Measurements from ENCODE around the gene FAM131B.

The FAM131B gene

GRCh38 chr7:143352531-143353002 is 9.9 kb downstream of the FAM131B start:
- Histone ChIP-seq H3K4me1 (ENCODE audit: insufficient read depth, insufficient read length) (peaks cover 10% of the 10 kb centered on the region), H3K9ac (ENCODE audit: insufficient read length, low read depth) (no peak overlapping the region), H3K4me3 (ENCODE audit: insufficient read length, low read depth) (no peak overlapping the region), H3K9me3 (ENCODE audit: insufficient read depth, low read length) (no peaks in the 10 kb centered on the region), H3K36me3 (ENCODE audit: insufficient read depth, insufficient read length, low read length) (peaks cover 12% of the 10 kb centered on the region), H3K27me3 (ENCODE audit: insufficient read depth, insufficient read length) (no peaks in the 10 kb centered on the region)
- TF ChIP-seq SUZ12 (IDR thresholded peaks at IDR 0.05; ENCODE audit: extremely low read depth, insufficient read depth, insufficient read length) (no peak), YY1 (IDR thresholded peaks at IDR 0.05; ENCODE audit: insufficient read depth, insufficient read length) (no peak), ZNF274 (IDR thresholded peaks at IDR 0.05; ENCODE audit: low read depth, low read length) (no peak)
- no peak for DNase-seq (ENCODE audit: low read depth, low spot score)

GRCh38 chr7:143351574-143351973 is 10.9 kb downstream of the FAM131B start:
- no peak overlapping the region for H3K4me3 ChIP-seq (ENCODE audit: insufficient read length, low read depth)
- no peaks in the 10 kb centered on the region for H3K9me3 ChIP-seq (ENCODE audit: insufficient read depth, low read length)
- peaks cover 6% of the 10 kb centered on the region for H3K36me3 ChIP-seq (ENCODE audit: insufficient read depth, insufficient read length, low read length)
- peaks cover 4% of the 10 kb centered on the region for H3K27me3 ChIP-seq (ENCODE audit: insufficient read depth, insufficient read length)
- H3K4me1 ChIP-seq (ENCODE audit: insufficient read depth, insufficient read length) = peaks cover 10% of the 10 kb centered on the region
- TF ChIP-seq SUZ12 (IDR thresholded peaks at IDR 0.05; ENCODE audit: extremely low read depth, insufficient read depth, insufficient read length) = no peak
- TF ChIP-seq ZNF274 (IDR thresholded peaks at IDR 0.05; ENCODE audit: low read depth, low read length) = no peak
- no peak for TF ChIP-seq YY1 (IDR thresholded peaks at IDR 0.05; ENCODE audit: insufficient read depth, insufficient read length)
- no peak for DNase-seq (ENCODE audit: low read depth, low spot score)
- no peak overlapping the region for H3K9ac ChIP-seq (ENCODE audit: insufficient read length, low read depth)

- Histone ChIP-seq H3K36me3 (ENCODE audit: insufficient read depth, insufficient read length, low read length) (peaks cover 5% of the 10 kb centered on the region), H3K9me3 (ENCODE audit: insufficient read depth, low read length) (no peaks in the 10 kb centered on the region), H3K9ac (ENCODE audit: insufficient read length, low read depth) (no peak overlapping the region), H3K4me1 (ENCODE audit: insufficient read depth, insufficient read length) (peaks cover 10% of the 10 kb centered on the region), H3K27me3 (ENCODE audit: insufficient read depth, insufficient read length) (peaks cover 4% of the 10 kb centered on the region), H3K4me3 (ENCODE audit: insufficient read length, low read depth) (no peak overlapping the region)
- no peak for DNase-seq (ENCODE audit: low read depth, low spot score)
- TF ChIP-seq SUZ12 (IDR thresholded peaks at IDR 0.05; ENCODE audit: extremely low read depth, insufficient read depth, insufficient read length) (no peak), ZNF274 (IDR thresholded peaks at IDR 0.05; ENCODE audit: low read depth, low read length) (no peak), YY1 (IDR thresholded peaks at IDR 0.05; ENCODE audit: insufficient read depth, insufficient read length) (no peak)
Observed at GRCh38 chr7:143351060-143351459, 11.5 kb downstream of the FAM131B start.

GRCh38 chr7:143347950-143348349 is 14.6 kb downstream of the FAM131B start:
- Histone ChIP-seq H3K27me3 (ENCODE audit: insufficient read depth, insufficient read length) (peaks cover 8% of the 10 kb centered on the region), H3K9me3 (ENCODE audit: insufficient read depth, low read length) (no peaks in the 10 kb centered on the region), H3K36me3 (ENCODE audit: insufficient read depth, insufficient read length, low read length) (no peaks in the 10 kb centered on the region), H3K4me1 (ENCODE audit: insufficient read depth, insufficient read length) (peaks cover 6% of the 10 kb centered on the region), H3K9ac (ENCODE audit: insufficient read length, low read depth) (no peak overlapping the region), H3K4me3 (ENCODE audit: insufficient read length, low read depth) (no peak overlapping the region)
- no peak for DNase-seq (ENCODE audit: low read depth, low spot score)
- no peak for TF ChIP-seq ZNF274 (IDR thresholded peaks at IDR 0.05; ENCODE audit: low read depth, low read length)
- TF ChIP-seq SUZ12 (IDR thresholded peaks at IDR 0.05; ENCODE audit: extremely low read depth, insufficient read depth, insufficient read length) = no peak
- TF ChIP-seq YY1 (IDR thresholded peaks at IDR 0.05; ENCODE audit: insufficient read depth, insufficient read length) = no peak

GRCh38 chr7:143346018-143346417 is 16.5 kb downstream of the FAM131B start:
- Histone ChIP-seq H3K9me3 (ENCODE audit: insufficient read depth, low read length) (no peaks in the 10 kb centered on the region), H3K36me3 (ENCODE audit: insufficient read depth, insufficient read length, low read length) (no peaks in the 10 kb centered on the region), H3K9ac (ENCODE audit: insufficient read length, low read depth) (no peak overlapping the region), H3K4me3 (ENCODE audit: insufficient read length, low read depth) (no peak overlapping the region), H3K4me1 (ENCODE audit: insufficient read depth, insufficient read length) (no peaks in the 10 kb centered on the region), H3K27me3 (ENCODE audit: insufficient read depth, insufficient read length) (peaks cover 8% of the 10 kb centered on the region)
- TF ChIP-seq YY1 (IDR thresholded peaks at IDR 0.05; ENCODE audit: insufficient read depth, insufficient read length) = no peak
- no peak for TF ChIP-seq SUZ12 (IDR thresholded peaks at IDR 0.05; ENCODE audit: extremely low read depth, insufficient read depth, insufficient read length)
- TF ChIP-seq ZNF274 (IDR thresholded peaks at IDR 0.05; ENCODE audit: low read depth, low read length) = no peak
- DNase-seq (ENCODE audit: low read depth, low spot score) = no peak

GRCh38 chr7:143345428-143345900 is 17.0 kb downstream of the FAM131B start:
- Histone ChIP-seq H3K4me1 (ENCODE audit: insufficient read depth, insufficient read length) (no peaks in the 10 kb centered on the region), H3K9me3 (ENCODE audit: insufficient read depth, low read length) (no peaks in the 10 kb centered on the region), H3K36me3 (ENCODE audit: insufficient read depth, insufficient read length, low read length) (no peaks in the 10 kb centered on the region), H3K9ac (ENCODE audit: insufficient read length, low read depth) (no peak overlapping the region), H3K27me3 (ENCODE audit: insufficient read depth, insufficient read length) (peaks cover 8% of the 10 kb centered on the region), H3K4me3 (ENCODE audit: insufficient read length, low read depth) (no peak overlapping the region)
- peak; percentile 71 for DNase-seq (ENCODE audit: low read depth, low spot score)
- no peak for TF ChIP-seq YY1 (IDR thresholded peaks at IDR 0.05; ENCODE audit: insufficient read depth, insufficient read length)
- no peak for TF ChIP-seq SUZ12 (IDR thresholded peaks at IDR 0.05; ENCODE audit: extremely low read depth, insufficient read depth, insufficient read length)
- no peak for TF ChIP-seq ZNF274 (IDR thresholded peaks at IDR 0.05; ENCODE audit: low read depth, low read length)

GRCh38 chr7:143343596-143343995 is 18.9 kb downstream of the FAM131B start:
- no peak for TF ChIP-seq SUZ12 (IDR thresholded peaks at IDR 0.05; ENCODE audit: extremely low read depth, insufficient read depth, insufficient read length)
- no peak for TF ChIP-seq ZNF274 (IDR thresholded peaks at IDR 0.05; ENCODE audit: low read depth, low read length)
- no peak for TF ChIP-seq YY1 (IDR thresholded peaks at IDR 0.05; ENCODE audit: insufficient read depth, insufficient read length)
- no peaks in the 10 kb centered on the region for H3K9me3 ChIP-seq (ENCODE audit: insufficient read depth, low read length)

More at GRCh38 chr7:143343596-143343995, 18.9 kb downstream of the FAM131B start:
- H3K27me3 ChIP-seq (ENCODE audit: insufficient read depth, insufficient read length) = peaks cover 8% of the 10 kb centered on the region
- H3K4me3 ChIP-seq (ENCODE audit: insufficient read length, low read depth) = no peak overlapping the region
- DNase-seq (ENCODE audit: low read depth, low spot score) = no peak
- H3K4me1 ChIP-seq (ENCODE audit: insufficient read depth, insufficient read length) = no peaks in the 10 kb centered on the region
- no peaks in the 10 kb centered on the region for H3K36me3 ChIP-seq (ENCODE audit: insufficient read depth, insufficient read length, low read length)
- H3K9ac ChIP-seq (ENCODE audit: insufficient read length, low read depth) = no peak overlapping the region
